Stimulated activated CD4-positive, alpha-beta T cell treated with anti-CD3 and anti-CD28 coated beads, Interleukin-1b, Interleukin-23, amount 100 ng/mL, for 24 hours (primary cell): ENCODE results near the gene FAM110A.
"Not testable (repeated sequence)": the region's sequence is repeated elsewhere in the genome, so short reads cannot be mapped to it uniquely, and the experiment has no call there.

Experiments used
- DNase-seq, 4 experiments: peaks; one replicate each; pipeline ENCODE4 v3.0.0-alpha.2; 2020; ENCODE audit warnings: low read depth in 4 of 4, low spot score in 1 of 4

FAM110A gene

DNA sequence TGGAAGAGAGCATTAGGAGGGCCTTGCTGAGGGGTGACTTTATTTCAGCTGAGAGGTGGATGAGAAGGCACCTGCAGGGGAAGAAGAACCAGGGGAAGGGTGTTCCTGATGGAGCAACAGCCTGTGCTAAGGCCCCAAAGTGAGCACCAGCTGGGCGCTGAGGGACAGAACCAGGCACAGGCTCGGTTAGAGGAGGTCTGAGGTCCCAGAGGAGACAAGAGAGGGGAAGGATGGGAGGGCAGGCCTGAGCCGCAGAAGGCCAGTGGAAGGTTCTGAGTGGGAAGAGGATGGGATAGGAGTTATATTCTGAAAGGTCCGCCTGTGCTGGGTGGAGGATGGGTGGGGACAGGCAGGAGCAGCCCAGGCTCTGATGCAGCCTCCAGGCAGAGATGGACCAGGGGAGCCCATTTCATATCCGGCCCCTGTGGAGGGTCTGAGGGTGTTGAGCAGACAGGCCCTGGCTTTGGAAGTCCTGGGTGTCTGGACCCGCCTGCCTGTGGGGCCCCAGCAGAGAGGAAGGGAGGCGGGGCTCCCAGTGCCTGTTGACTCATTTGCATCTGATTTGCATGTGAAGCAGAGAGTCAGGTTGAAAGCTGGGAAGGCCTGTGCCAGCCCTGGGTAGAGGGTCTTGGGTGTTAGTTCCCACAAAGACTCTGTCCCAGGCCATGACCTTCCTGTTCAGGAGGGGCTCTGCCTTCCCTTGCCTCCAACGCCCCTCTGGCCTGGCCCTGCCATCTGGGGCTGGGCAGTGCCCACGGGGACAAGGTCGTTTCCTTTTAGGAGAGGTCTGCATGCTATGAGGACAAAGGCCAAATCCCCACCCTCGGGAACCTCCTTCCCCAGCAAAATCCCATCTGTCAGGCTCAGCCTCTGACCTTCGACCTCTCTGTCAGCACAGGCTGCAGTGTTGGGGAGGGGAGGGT, 10.6 kb upstream of the FAM110A start:
- DNase-seq: no peak

DNA sequence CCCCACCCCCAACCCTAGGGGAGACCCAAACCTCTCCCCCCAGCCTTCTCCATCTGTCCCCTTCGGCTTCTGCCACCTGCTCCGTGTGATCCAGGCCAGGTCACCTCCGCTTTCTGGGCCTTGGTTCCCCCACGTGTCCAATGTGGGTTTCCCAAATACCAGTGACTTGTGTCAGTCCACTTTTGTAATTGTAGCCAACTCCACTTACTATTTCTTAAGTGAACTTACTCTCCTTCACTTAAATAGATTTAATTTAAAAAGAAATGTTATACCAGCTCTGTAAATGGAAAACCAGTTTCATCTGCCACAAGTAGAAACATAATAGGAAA, 10.0 kb upstream of the FAM110A start:
- DNase-seq: no peak

DNA sequence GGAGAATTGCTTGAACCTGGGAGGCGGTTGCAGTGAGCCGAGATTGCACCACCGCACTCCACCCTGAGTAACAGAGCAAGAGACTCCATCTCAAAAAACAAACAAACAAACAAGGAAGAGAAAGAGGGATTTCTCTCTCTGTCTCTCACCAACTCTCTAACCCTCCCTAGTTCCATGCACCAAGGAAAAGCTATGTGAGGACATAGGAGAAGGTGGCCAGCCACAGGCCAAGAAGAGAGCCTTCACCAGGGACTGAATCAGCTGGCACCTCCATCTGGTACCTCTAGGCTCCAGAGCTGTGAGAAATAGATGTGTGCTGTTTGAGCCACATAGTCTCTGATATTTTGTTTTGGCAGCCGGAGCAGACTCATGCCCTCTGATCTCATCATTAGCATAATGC, 9.0 kb upstream of the FAM110A start:
- DNase-seq: no peak

DNA sequence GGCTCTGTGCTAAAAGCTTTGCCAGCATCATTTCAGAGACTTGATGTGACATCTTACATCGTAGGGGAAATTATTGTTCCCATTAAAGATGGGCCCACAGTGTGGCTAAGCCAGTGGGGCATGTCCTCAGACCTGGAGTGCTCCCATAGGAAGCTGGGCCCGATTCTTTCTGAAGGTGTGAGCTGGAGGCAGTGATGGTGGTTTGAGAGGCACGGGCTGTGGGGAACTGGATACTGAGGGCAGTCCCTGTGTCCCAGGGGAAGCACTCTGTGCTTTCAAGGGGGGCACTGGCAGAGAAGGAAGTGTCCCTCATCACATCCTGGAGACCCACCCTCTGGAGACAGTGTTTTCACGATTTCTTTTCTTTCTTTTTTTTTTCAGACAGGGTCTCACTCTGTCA, 8.6 kb upstream of the FAM110A start:
- DNase-seq: no peak

DNA sequence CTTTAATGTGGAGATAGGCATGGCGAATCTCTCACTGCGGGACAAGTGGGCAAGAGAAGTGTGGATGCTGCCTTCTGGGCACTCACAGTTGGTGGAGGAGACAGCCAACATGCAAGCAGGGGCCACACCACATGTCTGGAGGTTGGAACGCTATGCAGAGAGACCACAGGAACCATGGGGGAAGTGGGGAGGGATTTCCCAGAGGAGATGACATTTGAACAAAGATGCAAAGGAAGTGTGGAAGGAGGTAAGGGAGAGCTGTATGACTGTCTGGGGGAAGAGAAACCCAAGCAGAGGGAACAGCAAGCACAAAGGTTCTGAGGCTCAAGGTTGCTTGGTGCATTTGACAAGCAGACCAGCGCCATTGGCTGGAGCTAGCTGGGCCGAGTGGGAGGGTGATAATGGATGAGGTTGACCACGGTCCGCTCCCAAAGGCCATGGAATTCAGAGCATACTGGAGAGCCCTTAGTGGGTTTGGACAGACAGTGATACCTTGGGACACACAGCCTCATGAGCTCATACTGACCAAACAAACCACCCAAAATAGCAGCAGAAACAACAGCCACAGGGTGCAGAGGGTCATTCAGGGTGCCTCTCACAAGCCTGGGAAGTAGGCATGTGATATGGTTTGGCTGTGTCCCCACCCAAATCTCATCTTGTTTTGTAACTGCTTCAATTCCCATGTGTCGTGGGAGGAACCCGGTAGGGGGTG, 7.6 kb upstream of the FAM110A start:
- no peak for DNase-seq

DNA sequence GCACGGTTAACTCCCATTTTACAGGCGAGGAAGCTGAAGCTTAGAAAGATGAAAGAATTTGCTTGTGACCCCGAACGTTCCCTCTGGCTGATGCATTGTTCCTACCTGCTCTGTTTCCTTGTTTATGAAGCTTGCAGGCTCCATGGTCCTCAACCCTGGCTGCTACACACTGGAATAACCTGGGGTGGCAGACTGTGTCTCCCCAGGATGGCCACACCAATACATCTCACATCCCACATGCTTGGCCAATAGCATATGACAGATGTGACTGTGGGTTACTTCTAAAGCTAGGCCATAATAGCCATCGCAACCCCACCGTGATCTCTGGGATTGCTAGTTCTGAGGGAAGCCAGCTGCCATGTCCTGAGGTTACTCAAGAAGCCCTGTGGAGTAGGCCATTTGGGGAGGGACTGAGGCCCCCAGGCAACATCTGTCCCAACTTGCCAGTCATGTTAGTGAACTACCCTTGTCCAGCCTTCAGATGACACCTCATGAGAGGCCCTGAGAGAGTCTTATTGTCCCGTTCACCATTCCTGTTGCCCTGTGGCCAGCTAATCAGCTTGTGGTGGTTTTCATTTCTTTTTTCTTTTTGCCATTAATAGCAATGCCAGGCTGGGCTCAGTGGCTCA, 6.7 kb upstream of the FAM110A start:
- no peak for DNase-seq

DNA sequence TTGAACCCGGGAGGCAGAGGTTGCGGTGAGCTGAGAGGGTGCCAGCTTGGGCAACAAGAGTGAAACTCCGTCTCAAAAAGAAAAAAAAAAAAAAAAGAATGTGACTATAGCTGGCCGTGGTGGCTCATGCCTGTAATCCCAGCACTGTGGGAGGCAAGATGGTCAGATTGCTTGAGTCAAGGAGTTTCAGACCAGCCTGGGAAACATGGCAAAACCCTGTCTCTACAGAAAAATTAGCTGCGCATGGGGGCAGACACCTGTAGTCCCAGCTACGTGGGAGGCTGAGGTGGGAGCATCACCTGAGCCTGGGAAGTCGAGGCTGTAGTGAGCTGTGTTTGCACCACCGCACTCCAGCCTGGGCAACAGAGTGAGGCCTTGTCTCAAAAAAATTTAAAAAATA, 5.5 kb upstream of the FAM110A start:
- not testable (repeated sequence) for DNase-seq

DNA sequence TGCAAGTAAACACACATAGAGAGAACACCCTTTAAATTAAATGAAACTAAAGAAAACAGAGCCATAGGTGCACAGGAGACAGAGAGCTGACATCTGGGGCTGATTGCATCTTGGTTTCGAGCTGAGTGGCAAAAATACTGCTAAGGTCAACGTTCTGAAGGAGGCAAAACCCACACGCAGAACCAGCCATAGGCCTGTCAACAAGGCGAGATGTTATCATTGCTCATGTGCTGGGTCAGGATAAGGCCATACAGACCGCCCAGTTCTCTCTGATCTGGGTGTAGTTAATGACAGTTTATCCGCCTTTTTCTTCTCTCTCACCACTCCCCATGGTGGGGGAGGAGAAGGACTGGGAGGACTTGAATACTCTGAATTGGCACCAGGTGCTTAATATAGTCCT, 4.5 kb upstream of the FAM110A start:
- no peak for DNase-seq

DNA sequence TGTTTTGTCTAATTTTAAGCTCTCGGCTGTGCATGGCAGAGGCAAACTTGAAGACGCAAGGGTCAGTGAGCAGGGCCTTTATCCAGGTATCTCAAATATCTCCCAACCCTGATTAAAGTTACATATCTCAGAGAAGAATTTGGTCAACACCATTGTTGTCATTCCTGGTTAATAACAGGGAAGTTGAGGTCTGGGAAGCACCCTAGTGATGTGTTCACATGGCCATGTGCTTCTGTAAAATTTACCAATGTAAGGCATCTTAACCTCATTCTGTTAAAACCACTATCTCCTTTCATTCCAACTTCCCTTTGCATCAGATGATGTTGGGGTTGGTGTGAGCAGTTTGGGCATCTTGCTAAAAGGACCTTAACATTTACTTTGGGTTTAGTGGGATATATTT, 4.0 kb upstream of the FAM110A start:
- no peak for DNase-seq

DNA sequence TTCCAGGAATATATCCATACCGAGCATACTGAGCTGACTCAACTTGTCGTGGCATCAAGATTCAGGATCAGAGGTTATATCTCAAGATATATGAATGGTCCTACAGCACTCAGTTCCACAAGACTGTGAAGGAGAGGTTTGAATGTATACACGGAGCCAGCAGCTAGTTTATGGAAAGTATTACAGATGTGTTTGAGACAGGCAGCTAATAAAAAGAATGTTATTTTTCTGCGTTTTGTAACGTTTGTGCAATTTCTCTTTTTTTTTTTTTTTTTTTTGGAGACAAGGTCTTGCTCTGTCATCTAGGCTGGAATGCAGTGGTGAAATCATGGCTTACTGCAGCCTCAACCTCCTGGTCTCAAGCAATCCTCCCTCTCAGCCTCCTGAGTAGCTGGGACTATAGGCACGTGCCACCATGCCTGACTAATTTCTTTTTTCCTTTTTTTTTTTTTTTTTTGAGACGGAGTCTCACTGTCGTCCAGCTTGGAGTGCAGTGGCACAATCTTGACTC, 3.4 kb upstream of the FAM110A start:
- no peak for DNase-seq

DNA sequence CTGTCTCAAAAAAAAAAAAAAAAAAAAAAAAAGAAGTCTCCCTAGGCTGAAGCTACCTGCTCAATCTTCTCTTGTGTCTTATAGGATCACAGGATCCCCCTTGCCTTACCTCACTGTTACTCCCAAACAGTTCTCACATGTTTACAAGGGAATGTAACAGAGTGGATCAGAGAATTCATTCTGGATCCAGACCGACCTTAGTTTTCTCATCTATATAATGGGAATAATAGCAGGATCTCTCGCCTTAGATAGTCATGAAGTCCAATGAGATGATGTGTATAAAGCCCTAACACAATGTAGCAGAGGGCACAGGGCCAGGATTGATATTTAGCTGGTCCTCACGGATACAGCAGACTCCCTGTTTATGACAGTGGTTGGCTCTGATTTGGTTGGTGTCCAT, 2.3 kb upstream of the FAM110A start:
- DNase-seq: no peak

DNA sequence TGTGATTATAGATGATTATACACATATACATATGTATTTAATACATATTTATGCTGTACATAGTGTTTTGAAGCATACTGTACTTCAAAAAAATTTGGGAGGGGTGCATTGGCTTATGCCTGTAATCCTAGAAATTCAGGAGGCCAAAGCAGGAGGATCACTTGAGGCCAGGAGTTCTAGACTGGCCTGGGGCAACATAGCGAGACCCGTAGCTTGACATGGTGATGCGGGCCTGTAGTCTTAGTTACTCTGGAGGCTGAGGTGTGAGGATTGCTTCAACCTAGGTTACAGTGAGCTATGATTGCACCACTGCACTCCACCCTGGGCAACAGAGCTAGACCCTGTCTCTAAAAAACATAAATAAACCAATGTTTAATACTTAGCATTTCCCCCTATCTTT, 1.6 kb upstream of the FAM110A start:
- DNase-seq: no peak

DNA sequence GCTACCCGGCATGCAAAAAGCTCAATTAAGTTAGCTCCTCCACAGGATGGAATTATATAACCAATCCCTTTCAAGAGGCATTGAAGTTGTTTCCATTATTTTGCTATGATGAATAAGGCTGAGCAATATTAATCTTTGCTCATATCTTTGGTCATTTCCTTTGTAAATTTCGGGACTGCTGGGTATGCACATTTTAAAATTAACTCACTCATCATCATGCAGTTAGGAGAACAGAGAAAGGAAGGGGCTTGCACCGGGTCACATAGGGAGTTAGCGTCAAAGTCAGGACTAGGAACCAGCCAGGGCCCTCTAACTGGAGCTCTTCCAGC, 430 bp upstream of the FAM110A start:
- DNase-seq: no peak

DNA sequence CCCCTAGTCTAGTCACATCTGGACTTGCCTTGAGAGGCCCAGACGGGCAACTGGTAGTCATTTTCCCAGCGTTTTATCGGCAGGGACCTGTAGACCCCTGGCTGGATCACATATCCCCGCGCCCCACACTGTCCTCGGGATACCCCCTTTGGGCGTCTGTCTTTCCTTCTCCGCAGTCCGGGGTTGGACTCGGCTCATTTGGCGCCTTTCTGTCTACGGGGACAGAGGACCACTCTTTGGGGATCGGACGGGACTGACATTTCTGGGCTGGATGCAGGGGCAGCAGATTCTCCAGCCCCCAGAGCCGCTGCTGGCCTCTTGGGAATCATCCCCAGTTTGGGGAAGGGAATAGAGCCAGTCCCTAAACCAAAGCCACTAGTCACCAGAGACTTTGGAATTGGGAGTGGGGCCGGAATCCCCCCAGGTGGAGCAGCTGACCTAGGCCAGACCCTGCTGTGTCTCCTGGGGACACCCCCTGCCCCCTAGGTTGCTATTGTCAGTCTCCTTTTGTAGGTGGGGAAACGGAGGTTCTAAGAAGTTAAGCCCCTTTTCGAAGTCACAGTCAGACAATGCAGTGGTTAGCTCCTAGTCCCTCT, 734 bp downstream of the FAM110A start:
- DNase-seq: no peak

DNA sequence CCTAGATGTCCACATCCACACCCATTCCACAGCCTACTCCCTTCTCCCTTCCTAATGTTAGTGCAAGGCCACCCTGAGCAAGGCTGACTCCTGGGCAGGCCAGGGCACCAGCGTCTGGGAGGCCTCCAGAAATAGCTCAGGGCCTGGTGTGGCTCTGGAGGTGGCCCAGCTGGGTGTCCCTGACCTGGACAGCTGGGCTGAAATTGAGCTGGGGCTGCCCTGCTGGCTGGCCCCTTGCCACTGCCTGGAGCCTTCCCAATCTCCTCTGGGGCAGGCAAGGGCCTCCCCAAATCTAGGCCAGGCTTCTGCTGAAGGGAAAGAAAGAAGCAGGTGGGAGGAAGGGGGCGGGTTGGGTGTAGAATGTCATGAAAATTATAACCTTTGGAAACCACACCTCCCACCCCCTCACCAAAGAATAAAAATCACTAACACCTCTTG, 2.1 kb downstream of the FAM110A start:
- no peak for DNase-seq

DNA sequence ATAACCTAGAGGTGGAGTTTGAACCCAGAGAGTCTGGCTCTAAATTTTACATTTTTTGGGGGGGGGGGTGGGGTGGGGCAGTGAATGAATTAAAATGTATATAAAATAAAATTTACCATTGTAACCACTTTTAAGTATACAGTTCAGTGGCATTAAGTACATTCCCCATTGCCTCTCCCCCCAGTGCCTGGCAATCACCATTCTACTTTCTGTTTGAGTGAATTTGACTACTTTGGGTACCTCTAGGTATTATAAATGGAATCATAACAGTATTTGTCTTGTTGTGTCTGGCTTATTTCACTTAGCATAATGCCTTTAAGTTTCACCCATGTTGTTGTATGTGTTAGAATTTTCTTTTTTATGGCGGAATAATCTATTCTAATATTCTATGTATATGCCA, 2.7 kb downstream of the FAM110A start:
- no peak for DNase-seq

DNA sequence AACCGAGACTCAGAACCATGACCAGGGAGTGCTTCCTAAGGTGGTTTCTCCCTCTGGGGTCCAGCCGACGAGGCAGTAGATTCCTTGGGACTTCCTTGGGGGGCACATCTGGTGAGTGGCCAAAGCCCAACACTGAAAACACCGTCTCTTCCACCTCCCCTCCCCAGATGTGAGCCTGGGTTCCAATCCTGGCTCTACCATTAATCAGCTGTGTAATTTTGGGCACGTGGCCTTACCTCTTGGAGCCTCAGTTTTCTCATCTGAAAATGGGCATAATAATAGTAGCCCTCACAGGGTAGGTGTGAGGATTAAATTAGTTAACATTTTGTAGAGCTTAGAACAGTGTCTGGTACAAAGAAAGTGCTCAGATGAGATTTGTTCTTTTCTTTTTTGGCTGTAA, 5.5 kb downstream of the FAM110A start:
- no peak for DNase-seq

DNA sequence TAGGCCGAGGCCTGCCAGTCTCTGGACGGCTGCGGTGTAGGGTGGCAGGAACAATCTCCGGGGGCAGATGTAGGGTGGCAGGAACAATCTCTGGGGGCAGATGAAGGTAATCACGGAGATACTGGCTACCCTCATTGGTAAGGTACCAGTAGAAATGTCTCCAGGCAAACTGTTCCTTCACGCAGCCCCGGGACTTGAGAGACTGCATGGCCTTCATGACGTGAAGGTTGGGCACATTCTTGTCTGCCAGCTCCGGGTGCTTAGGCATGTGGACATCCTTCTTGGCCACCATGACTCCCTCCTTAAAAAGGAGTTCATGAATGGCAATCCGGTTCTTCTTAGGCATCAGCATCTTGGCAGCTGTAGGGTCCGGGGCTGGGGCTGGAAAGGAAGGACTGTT, 6.1 kb downstream of the FAM110A start:
- DNase-seq: no peak

DNA sequence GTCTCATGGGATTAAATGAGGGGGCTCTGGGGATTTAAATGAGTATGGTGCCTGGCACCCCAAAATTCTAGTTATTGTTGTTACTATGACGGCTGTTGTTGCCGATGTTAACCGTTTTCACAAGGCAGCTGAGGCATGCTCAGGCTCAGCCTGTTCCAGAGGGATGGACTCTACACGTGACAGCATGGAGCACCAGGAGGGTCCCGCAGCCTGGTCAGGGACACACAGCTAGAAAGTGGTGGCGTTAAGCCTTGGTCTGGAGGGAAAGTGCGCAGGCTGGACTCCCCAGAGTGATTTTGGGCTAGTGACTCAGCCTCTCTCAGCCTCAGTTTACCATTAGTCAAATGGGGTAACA, 7.0 kb downstream of the FAM110A start:
- DNase-seq: no peak

DNA sequence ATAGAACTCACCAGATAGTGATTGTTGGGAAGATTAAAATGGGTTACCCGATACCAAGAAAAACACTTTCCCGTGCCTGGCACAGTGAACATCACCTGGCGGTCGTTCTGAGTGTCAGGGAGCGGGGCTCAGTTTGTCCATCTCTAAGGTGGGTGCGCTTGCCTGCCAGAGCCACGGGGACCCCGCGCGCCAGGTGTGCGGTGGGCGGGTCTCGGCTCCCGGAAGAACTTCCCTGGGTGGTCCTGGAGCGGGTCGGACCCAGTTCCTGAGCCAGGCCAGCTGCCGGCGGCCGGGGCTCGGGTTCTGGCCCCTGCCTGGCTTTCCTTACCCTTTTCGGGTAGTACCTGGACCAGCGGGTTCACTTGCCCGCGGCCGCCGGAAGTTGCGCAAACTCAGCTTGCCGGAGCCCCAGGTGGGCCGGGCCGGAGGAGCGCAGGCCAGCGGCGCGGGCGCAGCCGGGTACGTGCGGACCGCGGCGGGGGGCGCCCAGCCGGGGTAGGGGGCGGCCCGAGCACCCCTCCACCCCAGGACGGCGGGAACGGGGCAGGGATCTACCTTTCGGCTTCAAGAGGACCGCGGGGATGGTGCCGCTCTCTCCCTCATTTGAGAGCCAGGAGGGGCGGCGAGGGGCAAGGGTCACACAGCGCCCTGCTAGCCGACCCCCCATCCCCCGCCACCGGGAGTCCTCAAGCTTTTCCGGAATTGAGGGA, 7.5 kb downstream of the FAM110A start:
- DNase-seq: no peak
